ENCODE measurements around the gene CCDC148. TPM values are rescaled to one million over a fixed set of nuclear protein-coding genes. Genes with fewer than 3 reads are reported as not detected.
"Not testable (repeated sequence)": the region's sequence is repeated elsewhere in the genome, so short reads cannot be mapped to it uniquely, and the experiment has no call there.

CCDC148 gene
- total RNA-seq, 1 donor from 2014 or later: 3.4 TPM

- DNase-seq (ENCODE audit: low spot score): no peak
These were observed 26.0 kb upstream of the CCDC148 start for GRCh38 chr2:158482594-158482993.

- no peak for DNase-seq (ENCODE audit: low spot score)
These were observed 24.6 kb upstream of the CCDC148 start for GRCh38 chr2:158481116-158481515.

- no peak for DNase-seq (ENCODE audit: low spot score)
These were observed 22.3 kb upstream of the CCDC148 start for GRCh38 chr2:158478816-158479215.

- DNase-seq (ENCODE audit: low spot score): no peak
These were observed 21.7 kb upstream of the CCDC148 start for GRCh38 chr2:158478237-158478636.

GRCh38 chr2:158477202-158477601, 20.6 kb upstream of the CCDC148 start:
- DNase-seq (ENCODE audit: low spot score): no peak

GRCh38 chr2:158474526-158475011, 18.0 kb upstream of the CCDC148 start:
- DNase-seq (ENCODE audit: low spot score): not testable (repeated sequence)

GRCh38 chr2:158473719-158474392, 17.3 kb upstream of the CCDC148 start:
- DNase-seq (ENCODE audit: low spot score): no peak

- not testable (repeated sequence) for DNase-seq (ENCODE audit: low spot score)
These were observed 16.7 kb upstream of the CCDC148 start for GRCh38 chr2:158473300-158473699.

- not testable (repeated sequence) for DNase-seq (ENCODE audit: low spot score)
These were observed 16.3 kb upstream of the CCDC148 start for GRCh38 chr2:158472829-158473228.

- no peak for DNase-seq (ENCODE audit: low spot score)
These were observed 10.7 kb upstream of the CCDC148 start for GRCh38 chr2:158467248-158467647.

GRCh38 chr2:158464426-158465281, 8.1 kb upstream of the CCDC148 start:
- DNase-seq (ENCODE audit: low spot score): no peak

- DNase-seq (ENCODE audit: low spot score): no peak
These were observed 7.0 kb upstream of the CCDC148 start for GRCh38 chr2:158463496-158464095.

GRCh38 chr2:158460632-158461297, 4.2 kb upstream of the CCDC148 start:
- no peak for DNase-seq (ENCODE audit: low spot score)

- DNase-seq (ENCODE audit: low spot score): no peak
These were observed 2.8 kb upstream of the CCDC148 start for GRCh38 chr2:158459161-158460003.

- no peak for DNase-seq (ENCODE audit: low spot score)
These were observed 2.0 kb upstream of the CCDC148 start for GRCh38 chr2:158458617-158458920.

- peak; percentile 73 for DNase-seq (ENCODE audit: low spot score)
These were observed 1.5 kb upstream of the CCDC148 start for GRCh38 chr2:158457826-158458616.

GRCh38 chr2:158457092-158457825, 706 bp upstream of the CCDC148 start:
- DNase-seq (ENCODE audit: low spot score): peak; percentile 62

GRCh38 chr2:158443606-158444005, 12.9 kb downstream of the CCDC148 start:
- DNase-seq (ENCODE audit: low spot score): no peak

- DNase-seq (ENCODE audit: low spot score): not testable (repeated sequence)
These were observed 17.5 kb downstream of the CCDC148 start for GRCh38 chr2:158439062-158439461.

GRCh38 chr2:158433716-158434115, 22.8 kb downstream of the CCDC148 start:
- not testable (repeated sequence) for DNase-seq (ENCODE audit: low spot score)

All from ureter (tissue), 1 donor.